GM13976 (cell line): Measurements from ENCODE around the gene LSM10.

ENCODE experiments used
- DNase-seq: peaks from one replicate; pipeline ENCODE4 v3.0.0; 2012; ENCODE audit warnings: low spot score
- CTCF ChIP-seq: IDR thresholded peaks from 2 replicates; pipeline ENCODE4 v1.5.1; 2012; ENCODE audit warnings: borderline replicate concordance, mild to moderate bottlenecking; ENCODE audit not compliant: insufficient read depth; ENCODE audit errors: extremely low read depth, missing control alignments, control extremely low read depth
- in situ Hi-C: fragments of 300-500 bp; cut with MboI; formaldehyde crosslinking; loops from one replicate; pipeline ENCODE4 v1.12.0; 2022; ENCODE audit warnings: low sequenced_read_pairs, mixed read lengths, inconsistent platforms; ENCODE audit not compliant: unreplicated experiment

Gene LSM10

GRCh38 chr1:36355811-36356210 is 41.9 kb downstream of the LSM10 start:
- in situ Hi-C loops, result no loop called here
- no peak for DNase-seq
- no peak for TF ChIP-seq CTCF

GRCh38 chr1:36354486-36354885 is 43.2 kb downstream of the LSM10 start:
- TF ChIP-seq CTCF, result no peak
- no peak for DNase-seq
- in situ Hi-C loops, result no loop called here

GRCh38 chr1:36352910-36353878 is 44.5 kb downstream of the LSM10 start:
- TF ChIP-seq CTCF, result no peak
- no peak for DNase-seq
- in situ Hi-C loops, result no loop called here

GRCh38 chr1:36352125-36352909 is 45.4 kb downstream of the LSM10 start:
- no peak for TF ChIP-seq CTCF
- in situ Hi-C loops, result no loop called here
- DNase-seq, result no peak

GRCh38 chr1:36351227-36351977 is 46.3 kb downstream of the LSM10 start:
- in situ Hi-C loops, result no loop called here
- DNase-seq, result no peak
- no peak for TF ChIP-seq CTCF

GRCh38 chr1:36350659-36351226 is 47.0 kb downstream of the LSM10 start:
- no peak for TF ChIP-seq CTCF
- in situ Hi-C loops, result no loop called here
- no peak for DNase-seq
